ENCODE results near the gene TBC1D2B. TPM values are rescaled to one million over a fixed set of nuclear protein-coding genes. Genes with fewer than 3 reads are reported as not detected.

The TBC1D2B gene
- total and polyA plus RNA-seq, 4 donors, result 8.4 to 119 (median 22.0) TPM

DNA sequence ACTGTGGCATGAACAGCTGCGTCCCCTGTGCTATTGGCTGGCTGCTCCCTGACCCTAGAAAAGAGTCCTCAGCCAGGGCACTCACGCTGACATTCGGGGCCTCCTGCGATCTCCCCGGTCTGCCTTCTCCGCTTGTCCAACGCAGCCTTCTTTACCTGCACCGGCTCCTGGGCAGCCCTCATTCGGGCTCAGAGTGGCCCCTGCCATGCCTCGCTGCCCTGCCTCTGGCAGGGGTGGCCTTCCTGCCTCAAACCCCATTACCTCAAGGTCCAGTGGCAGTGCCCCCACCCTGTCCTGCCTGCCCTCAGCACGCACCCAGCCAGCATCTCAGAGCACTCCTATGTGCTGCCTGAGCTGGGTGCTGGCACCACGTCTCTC, 86.5 kb downstream of the TBC1D2B start:
- no peaks in the 10 kb centered on the region for H3K27me3 ChIP-seq (ENCODE audit: control insufficient read depth in 4 of 4, insufficient read depth in 4 of 4, low read length in 3 of 4)
- no peaks in the 10 kb centered on the region for H3K9me3 ChIP-seq (ENCODE audit: control insufficient read depth in 4 of 4, low read length in 3 of 4)
- peaks cover 0 to 5% (median 3%) of the 10 kb centered on the region in 4 donors for H3K36me3 ChIP-seq (ENCODE audit: control insufficient read depth in 4 of 4, insufficient read depth in 3 of 4, low read depth in 1 of 4, low read length in 3 of 4)
- H3K27ac ChIP-seq (ENCODE audit: low read depth in 1 of 2, low read length in 2 of 2), result no peak overlapping the region
- no peak overlapping the region for H3K4me3 ChIP-seq (ENCODE audit: low read depth in 1 of 3, low read length in 3 of 3)
- no peak overlapping the region for H3K9ac ChIP-seq (ENCODE audit: low read depth in 1 of 2, low read length in 2 of 2)
- TF ChIP-seq NR2F2 (IDR thresholded peaks at IDR 0.05), result no peak
- TF ChIP-seq, protein P1, sequence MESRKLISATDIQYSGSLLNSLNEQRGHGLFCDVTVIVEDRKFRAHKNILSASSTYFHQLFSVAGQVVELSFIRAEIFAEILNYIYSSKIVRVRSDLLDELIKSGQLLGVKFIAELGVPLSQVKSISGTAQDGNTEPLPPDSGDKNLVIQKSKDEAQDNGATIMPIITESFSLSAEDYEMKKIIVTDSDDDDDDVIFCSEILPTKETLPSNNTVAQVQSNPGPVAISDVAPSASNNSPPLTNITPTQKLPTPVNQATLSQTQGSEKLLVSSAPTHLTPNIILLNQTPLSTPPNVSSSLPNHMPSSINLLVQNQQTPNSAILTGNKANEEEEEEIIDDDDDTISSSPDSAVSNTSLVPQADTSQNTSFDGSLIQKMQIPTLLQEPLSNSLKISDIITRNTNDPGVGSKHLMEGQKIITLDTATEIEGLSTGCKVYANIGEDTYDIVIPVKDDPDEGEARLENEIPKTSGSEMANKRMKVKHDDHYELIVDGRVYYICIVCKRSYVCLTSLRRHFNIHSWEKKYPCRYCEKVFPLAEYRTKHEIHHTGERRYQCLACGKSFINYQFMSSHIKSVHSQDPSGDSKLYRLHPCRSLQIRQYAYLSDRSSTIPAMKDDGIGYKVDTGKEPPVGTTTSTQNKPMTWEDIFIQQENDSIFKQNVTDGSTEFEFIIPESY (IDR thresholded peaks at IDR 0.05), result no peak
- TF ChIP-seq, protein P2, sequence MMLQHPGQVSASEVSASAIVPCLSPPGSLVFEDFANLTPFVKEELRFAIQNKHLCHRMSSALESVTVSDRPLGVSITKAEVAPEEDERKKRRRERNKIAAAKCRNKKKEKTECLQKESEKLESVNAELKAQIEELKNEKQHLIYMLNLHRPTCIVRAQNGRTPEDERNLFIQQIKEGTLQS (IDR thresholded peaks at IDR 0.05), result no peak
- TF ChIP-seq YY1 (IDR thresholded peaks at IDR 0.05), result no peak
- no peak for TF ChIP-seq RAD21 (IDR thresholded peaks at IDR 0.05)
- TF ChIP-seq, protein P3, sequence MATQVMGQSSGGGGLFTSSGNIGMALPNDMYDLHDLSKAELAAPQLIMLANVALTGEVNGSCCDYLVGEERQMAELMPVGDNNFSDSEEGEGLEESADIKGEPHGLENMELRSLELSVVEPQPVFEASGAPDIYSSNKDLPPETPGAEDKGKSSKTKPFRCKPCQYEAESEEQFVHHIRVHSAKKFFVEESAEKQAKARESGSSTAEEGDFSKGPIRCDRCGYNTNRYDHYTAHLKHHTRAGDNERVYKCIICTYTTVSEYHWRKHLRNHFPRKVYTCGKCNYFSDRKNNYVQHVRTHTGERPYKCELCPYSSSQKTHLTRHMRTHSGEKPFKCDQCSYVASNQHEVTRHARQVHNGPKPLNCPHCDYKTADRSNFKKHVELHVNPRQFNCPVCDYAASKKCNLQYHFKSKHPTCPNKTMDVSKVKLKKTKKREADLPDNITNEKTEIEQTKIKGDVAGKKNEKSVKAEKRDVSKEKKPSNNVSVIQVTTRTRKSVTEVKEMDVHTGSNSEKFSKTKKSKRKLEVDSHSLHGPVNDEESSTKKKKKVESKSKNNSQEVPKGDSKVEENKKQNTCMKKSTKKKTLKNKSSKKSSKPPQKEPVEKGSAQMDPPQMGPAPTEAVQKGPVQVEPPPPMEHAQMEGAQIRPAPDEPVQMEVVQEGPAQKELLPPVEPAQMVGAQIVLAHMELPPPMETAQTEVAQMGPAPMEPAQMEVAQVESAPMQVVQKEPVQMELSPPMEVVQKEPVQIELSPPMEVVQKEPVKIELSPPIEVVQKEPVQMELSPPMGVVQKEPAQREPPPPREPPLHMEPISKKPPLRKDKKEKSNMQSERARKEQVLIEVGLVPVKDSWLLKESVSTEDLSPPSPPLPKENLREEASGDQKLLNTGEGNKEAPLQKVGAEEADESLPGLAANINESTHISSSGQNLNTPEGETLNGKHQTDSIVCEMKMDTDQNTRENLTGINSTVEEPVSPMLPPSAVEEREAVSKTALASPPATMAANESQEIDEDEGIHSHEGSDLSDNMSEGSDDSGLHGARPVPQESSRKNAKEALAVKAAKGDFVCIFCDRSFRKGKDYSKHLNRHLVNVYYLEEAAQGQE (IDR thresholded peaks at IDR 0.05), result no peak
- no peak for TF ChIP-seq JUND (IDR thresholded peaks at IDR 0.05)
- no peak for TF ChIP-seq EGR1 (IDR thresholded peaks at IDR 0.05; ENCODE audit: low read depth in 2 of 2)
- TF ChIP-seq FOXA2 (IDR thresholded peaks at IDR 0.05), result no peak
- no peak for TF ChIP-seq FOXA1 (IDR thresholded peaks at IDR 0.05)
- no peak for TF ChIP-seq SP1 (IDR thresholded peaks at IDR 0.05)
- no peak for TF ChIP-seq GABPA (IDR thresholded peaks at IDR 0.05 in 1 of 2, conservative IDR thresholded peaks at IDR 0.05 in 1 of 2)
- TF ChIP-seq RXRA (IDR thresholded peaks at IDR 0.05), result no peak
- TF ChIP-seq HNF4G (IDR thresholded peaks at IDR 0.05), result no peak
- TF ChIP-seq, protein P4, sequence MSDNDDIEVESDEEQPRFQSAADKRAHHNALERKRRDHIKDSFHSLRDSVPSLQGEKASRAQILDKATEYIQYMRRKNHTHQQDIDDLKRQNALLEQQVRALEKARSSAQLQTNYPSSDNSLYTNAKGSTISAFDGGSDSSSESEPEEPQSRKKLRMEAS (IDR thresholded peaks at IDR 0.05), result no peak
- no peak for TF ChIP-seq TAF1 (conservative IDR thresholded peaks at IDR 0.05)
- H3K4me1 ChIP-seq (ENCODE audit: control insufficient read depth in 4 of 4, insufficient read depth in 4 of 4, low read length in 3 of 4), result peaks cover 4 to 21% (median 11%) of the 10 kb centered on the region in 4 donors
- WGBS, result 88% methylated on average over 12 of the region's 12 CpGs
- no peak for DNase-seq (ENCODE audit: low spot score)

DNA sequence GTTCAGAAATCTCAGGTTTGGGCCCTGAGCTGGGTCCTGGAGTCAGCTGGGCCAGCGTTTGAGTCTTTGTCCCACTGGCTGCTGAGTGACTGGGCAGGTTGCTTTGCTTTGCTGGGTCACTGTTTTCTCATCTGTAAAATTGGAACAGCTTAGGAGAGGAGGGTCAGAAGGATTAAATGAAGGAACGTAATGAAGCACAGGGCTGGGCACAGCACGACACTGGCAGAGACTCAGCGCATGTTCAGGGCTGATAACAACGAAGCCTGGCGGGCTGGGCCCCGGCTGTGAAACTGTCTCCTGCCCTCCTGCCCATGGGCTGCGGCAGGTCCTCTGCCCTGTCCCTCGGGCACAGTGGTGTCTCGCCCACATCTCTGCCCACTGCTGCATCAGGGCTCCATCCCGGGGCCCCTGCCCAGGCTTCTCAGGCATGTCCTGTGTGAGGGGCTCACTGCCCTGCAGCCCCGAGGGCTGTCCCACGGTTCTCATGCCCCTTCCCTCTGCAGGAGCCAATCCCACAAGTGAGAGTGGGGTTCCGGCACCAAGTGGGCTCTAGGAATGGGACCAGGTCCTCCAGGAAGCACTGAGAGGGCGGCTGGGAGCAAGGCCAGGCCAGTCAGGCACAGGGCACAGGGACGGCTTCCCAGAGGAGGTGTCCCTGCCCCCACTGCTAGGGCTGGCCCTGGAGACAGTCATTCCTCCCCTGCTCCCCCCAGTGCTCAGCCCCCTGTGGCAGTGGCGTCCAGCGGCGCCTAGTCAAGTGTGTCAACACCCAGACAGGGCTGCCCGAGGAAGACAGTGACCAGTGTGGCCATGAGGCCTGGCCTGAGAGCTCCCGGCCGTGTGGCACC, 88.0 kb downstream of the TBC1D2B start:
- Histone ChIP-seq H3K4me3 (ENCODE audit: low read depth in 1 of 3, low read length in 3 of 3) (no peak overlapping the region), H3K9ac (ENCODE audit: low read depth in 1 of 2, low read length in 2 of 2) (no peak overlapping the region), H3K27ac (ENCODE audit: low read depth in 1 of 2, low read length in 2 of 2) (no peak overlapping the region), H3K36me3 (ENCODE audit: control insufficient read depth in 4 of 4, insufficient read depth in 3 of 4, low read depth in 1 of 4, low read length in 3 of 4) (peaks cover 0 to 5% (median 3%) of the 10 kb centered on the region in 4 donors), H3K9me3 (ENCODE audit: control insufficient read depth in 4 of 4, low read length in 3 of 4) (no peaks in the 10 kb centered on the region), H3K27me3 (ENCODE audit: control insufficient read depth in 4 of 4, insufficient read depth in 4 of 4, low read length in 3 of 4) (no peaks in the 10 kb centered on the region), H3K4me1 (ENCODE audit: control insufficient read depth in 4 of 4, insufficient read depth in 4 of 4, low read length in 3 of 4) (peaks cover 4 to 21% (median 11%) of the 10 kb centered on the region in 4 donors)
- 71% methylated on average over 21 of the region's 22 CpGs for WGBS
- DNase-seq (ENCODE audit: low spot score), result no peak
- no peak for TF ChIP-seq HNF4A (conservative IDR thresholded peaks at IDR 0.05)
- TF ChIP-seq, protein P1 (IDR thresholded peaks at IDR 0.05), result no peak
- TF ChIP-seq NR2F2 (IDR thresholded peaks at IDR 0.05), result no peak
- TF ChIP-seq EGR1 (IDR thresholded peaks at IDR 0.05; ENCODE audit: low read depth in 2 of 2), result no peak
- TF ChIP-seq TAF1 (conservative IDR thresholded peaks at IDR 0.05), result no peak
- TF ChIP-seq RAD21 (IDR thresholded peaks at IDR 0.05), result no peak
- TF ChIP-seq, protein P2 (IDR thresholded peaks at IDR 0.05), result no peak
- TF ChIP-seq, protein P3 (IDR thresholded peaks at IDR 0.05), result no peak
- TF ChIP-seq, protein P4 (IDR thresholded peaks at IDR 0.05), result no peak
- TF ChIP-seq HNF4G (IDR thresholded peaks at IDR 0.05), result no peak
- no peak for TF ChIP-seq SP1 (IDR thresholded peaks at IDR 0.05)
- no peak for TF ChIP-seq FOXA1 (IDR thresholded peaks at IDR 0.05)
- TF ChIP-seq YY1 (IDR thresholded peaks at IDR 0.05), result no peak

Data from liver (tissue), 9 donors.